Measurements from ENCODE around the gene VAV3.
A peak's percentile ranks its signal among the peaks of the same experiment; 100 is the strongest.
"Not testable (repeated sequence)": the region's sequence is repeated elsewhere in the genome, so short reads cannot be mapped to it uniquely, and the experiment has no call there.

Gene VAV3

GRCh38 chr1:107965110-107965991, at the start of gene VAV3:
Gene VAV3 (minus strand): TSS chr1:107965180. CDS start chr1:107964869, 311 bp downstream.
- DNase-seq (ENCODE audit: insufficient read length, low spot score) (no peak), FAIRE-seq (peak; percentile 31)

- no peak for DNase-seq (ENCODE audit: insufficient read length, low spot score)
- FAIRE-seq, result no peak
Measured at GRCh38 chr1:108012553-108012952, 47.6 kb upstream of the VAV3 start.

GRCh38 chr1:108011295-108011694, 46.3 kb upstream of the VAV3 start:
- FAIRE-seq (no peak), DNase-seq (ENCODE audit: insufficient read length, low spot score) (no peak)

- DNase-seq (ENCODE audit: insufficient read length, low spot score) (no peak), FAIRE-seq (no peak)
Measured at GRCh38 chr1:108010581-108010980, 45.6 kb upstream of the VAV3 start.

GRCh38 chr1:108009603-108010195, 44.7 kb upstream of the VAV3 start:
- no peak for DNase-seq (ENCODE audit: insufficient read length, low spot score)
- no peak for FAIRE-seq

GRCh38 chr1:108007531-108007930, 42.6 kb upstream of the VAV3 start:
- FAIRE-seq (no peak), DNase-seq (ENCODE audit: insufficient read length, low spot score) (no peak)

- FAIRE-seq (no peak), DNase-seq (ENCODE audit: insufficient read length, low spot score) (no peak)
Measured at GRCh38 chr1:108007070-108007469, 42.1 kb upstream of the VAV3 start.

- not testable (repeated sequence) for FAIRE-seq; DNase-seq (ENCODE audit: insufficient read length, low spot score)
Measured at GRCh38 chr1:108004919-108005318, 39.9 kb upstream of the VAV3 start.

- FAIRE-seq, result no peak
- no peak for DNase-seq (ENCODE audit: insufficient read length, low spot score)
Measured at GRCh38 chr1:108000620-108001111, 35.7 kb upstream of the VAV3 start.

GRCh38 chr1:108000184-108000583, 35.2 kb upstream of the VAV3 start:
- FAIRE-seq (no peak), DNase-seq (ENCODE audit: insufficient read length, low spot score) (no peak)

- no peak for FAIRE-seq
Measured at GRCh38 chr1:107997866-107998265, 32.9 kb upstream of the VAV3 start.

GRCh38 chr1:107993920-107994319, 28.9 kb upstream of the VAV3 start:
- no peak for FAIRE-seq
- DNase-seq (ENCODE audit: insufficient read length, low spot score), result no peak

More at GRCh38 chr1:107997866-107998265, 32.9 kb upstream of the VAV3 start:
- DNase-seq (ENCODE audit: insufficient read length, low spot score), result no peak

GRCh38 chr1:107992347-107992746, 27.4 kb upstream of the VAV3 start:
- DNase-seq (ENCODE audit: insufficient read length, low spot score), result no peak
- no peak for FAIRE-seq

GRCh38 chr1:107991371-107992066, 26.5 kb upstream of the VAV3 start:
- DNase-seq (ENCODE audit: insufficient read length, low spot score) (no peak), FAIRE-seq (no peak)

- no peak for FAIRE-seq
- DNase-seq (ENCODE audit: insufficient read length, low spot score), result no peak
Measured at GRCh38 chr1:107990606-107991005, 25.6 kb upstream of the VAV3 start.

GRCh38 chr1:107981277-107981676, 16.3 kb upstream of the VAV3 start:
- no peak for DNase-seq (ENCODE audit: insufficient read length, low spot score)
- FAIRE-seq, result no peak

GRCh38 chr1:107979926-107980325, 14.9 kb upstream of the VAV3 start:
- FAIRE-seq (no peak), DNase-seq (ENCODE audit: insufficient read length, low spot score) (no peak)

GRCh38 chr1:107979088-107979487, 14.1 kb upstream of the VAV3 start:
- DNase-seq (ENCODE audit: insufficient read length, low spot score), result no peak
- FAIRE-seq, result no peak

GRCh38 chr1:107976836-107977235, 11.9 kb upstream of the VAV3 start:
- FAIRE-seq (no peak), DNase-seq (ENCODE audit: insufficient read length, low spot score) (no peak)

- DNase-seq (ENCODE audit: insufficient read length, low spot score) (no peak), FAIRE-seq (no peak)
Measured at GRCh38 chr1:107976431-107976830, 11.5 kb upstream of the VAV3 start.

GRCh38 chr1:107975851-107976250, 10.9 kb upstream of the VAV3 start:
- FAIRE-seq, result no peak
- DNase-seq (ENCODE audit: insufficient read length, low spot score), result no peak
